ENCODE results near the gene ALG11. TPM values are rescaled to one million over a fixed set of nuclear protein-coding genes. Genes with fewer than 3 reads are reported as not detected.

Gene ALG11
- total and polyA plus RNA-seq, 2 donors (not counting 1 experiment from before 2014, with no cell fraction given) = 3.2 to 38.8 TPM

- H3K27ac ChIP-seq (ENCODE audit: low read length in 2 of 2) = no peak within 1 kb of the TSS
- Mint-ChIP-seq H3K4me1 (peaks cover 12% of the 10 kb centered on the region), H3K27me3 (no peaks in the 10 kb centered on the region), H3K27ac (no peak within 1 kb of the TSS), H3K4me3 (no peak within 1 kb of the TSS), H3K9me3 (ENCODE audit: insufficient read depth) (no peaks in the 10 kb centered on the region)
- no peak within 1 kb of the TSS for H2AFZ ChIP-seq (ENCODE audit: insufficient read depth, low read depth, low read length, poor library complexity, severe bottlenecking)
- TF ChIP-seq CTCF (IDR thresholded peaks at IDR 0.05) (no peak), EZH2 (IDR thresholded peaks at IDR 0.05; ENCODE audit: borderline replicate concordance, insufficient read depth, low read depth, low read length, poor library complexity, severe bottlenecking) (no peak)
- intact Hi-C loops (cut with micrococcal nuclease) = no loop called here
- no peaks in the 10 kb centered on the region for H3K27me3 ChIP-seq (replicated peaks in 1 of 4; ENCODE audit: control extremely low read depth in 1 of 4, control insufficient read depth in 3 of 4, insufficient read depth in 4 of 4, low read length in 3 of 4)
- CTCF ChIA-PET = no interaction called here
- 100% methylated on average over 3 of the region's 3 CpGs for WGBS (ENCODE audit: insufficient coverage)
- no peak within 1 kb of the TSS for H3K4me3 ChIP-seq (ENCODE audit: control extremely low read depth in 1 of 5, extremely low read depth in 1 of 5, insufficient read depth in 1 of 5, low read depth in 2 of 5, low read length in 4 of 5)
- no peak within 1 kb of the TSS for H3K9ac ChIP-seq (ENCODE audit: low read length)
- H3K4me1 ChIP-seq (ENCODE audit: control insufficient read depth in 2 of 2, insufficient read depth in 2 of 2, low read length in 2 of 2) = no peaks in the 10 kb centered on the region
- H3K9me3 ChIP-seq (ENCODE audit: control extremely low read depth in 1 of 3, control insufficient read depth in 2 of 3, insufficient read depth in 1 of 3, low read length in 2 of 3) = no peaks in the 10 kb centered on the region
- no peak within 1 kb of the TSS for H3K4me2 ChIP-seq (replicated peaks; ENCODE audit: low read depth, low read length, poor library complexity, severe bottlenecking)
- no peak for DNase-seq
- POLR2A ChIA-PET = no interaction called here
- H3K36me3 ChIP-seq (replicated peaks in 1 of 2; ENCODE audit: control extremely low read depth in 1 of 2, control insufficient read depth in 1 of 2, extremely low read depth in 1 of 2, insufficient read depth in 2 of 2, low read length in 1 of 2) = peaks cover 3 to 61% of the 10 kb centered on the region in 2 experiments
- ATAC-seq (ENCODE audit: low read depth) = no peak
- H4K20me1 ChIP-seq (ENCODE audit: control insufficient read depth, insufficient read depth, low read length, poor library complexity, severe bottlenecking) = peaks cover 18% of the 10 kb centered on the region
- H3K79me2 ChIP-seq (ENCODE audit: control insufficient read depth, insufficient read depth, low read length) = peaks cover 35% of the 10 kb centered on the region
These were observed 12.3 kb downstream of the ALG11 start, which contains the start of gene UTP14C for GRCh38 chr13:52024481-52024880. Gene UTP14C (plus strand): TSS chr13:52024691. CDS start chr13:52028805, 4,114 bp downstream.

DNA sequence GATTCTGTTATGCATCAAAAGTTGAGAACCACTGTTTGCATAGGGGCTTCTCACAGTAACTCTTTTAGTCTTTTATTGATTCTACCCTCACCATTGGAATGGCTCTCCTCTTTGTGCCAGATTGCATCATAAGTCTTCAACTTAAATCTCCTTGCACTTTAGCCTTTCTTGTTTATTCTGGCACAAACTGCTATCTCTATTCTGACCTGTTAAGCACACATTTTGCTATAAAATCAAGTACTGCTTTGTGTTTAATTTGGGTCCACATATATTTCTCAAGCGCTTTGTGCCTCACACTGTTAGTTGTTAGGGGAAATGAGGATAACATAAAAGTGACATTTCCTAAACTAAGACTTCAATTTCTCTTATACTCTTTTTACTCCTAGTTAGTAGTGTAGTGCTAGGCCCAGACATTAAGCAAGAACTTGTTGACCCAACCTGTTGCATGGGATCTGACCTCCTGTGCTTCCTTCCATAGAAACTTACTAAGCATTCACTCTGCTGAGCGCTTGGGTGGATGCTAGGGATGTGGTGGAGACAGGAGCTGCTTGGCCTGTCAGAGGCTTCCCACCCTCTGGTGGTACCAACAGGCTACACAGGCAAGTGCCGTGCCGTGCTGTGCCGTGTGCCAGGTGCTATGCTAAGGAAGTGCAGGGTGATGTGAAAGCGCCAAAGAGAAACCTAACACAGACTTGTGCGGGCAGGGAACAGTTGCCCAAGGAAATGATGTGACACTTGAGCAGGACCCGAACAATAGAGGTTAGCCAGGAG, 13.5 kb downstream of the ALG11 start:
- Mint-ChIP-seq H3K27me3 (no peaks in the 10 kb centered on the region), H3K9me3 (ENCODE audit: insufficient read depth) (no peaks in the 10 kb centered on the region), H3K4me1 (peaks cover 13% of the 10 kb centered on the region), H3K4me3 (no peak overlapping the region), H3K27ac (no peak overlapping the region)
- no peak overlapping the region for H2AFZ ChIP-seq (ENCODE audit: insufficient read depth, low read depth, low read length, poor library complexity, severe bottlenecking)
- no peak for TF ChIP-seq CTCF (IDR thresholded peaks at IDR 0.05)
- no peak for TF ChIP-seq EZH2 (IDR thresholded peaks at IDR 0.05; ENCODE audit: borderline replicate concordance, insufficient read depth, low read depth, low read length, poor library complexity, severe bottlenecking)
- DNase-seq = no peak
- POLR2A ChIA-PET = no interaction called here
- CTCF ChIA-PET = no interaction called here
- peaks cover 18% of the 10 kb centered on the region for H4K20me1 ChIP-seq (ENCODE audit: control insufficient read depth, insufficient read depth, low read length, poor library complexity, severe bottlenecking)
- no peak overlapping the region for H3K4me2 ChIP-seq (replicated peaks; ENCODE audit: low read depth, low read length, poor library complexity, severe bottlenecking)
- no peak overlapping the region for H3K9ac ChIP-seq (ENCODE audit: low read length)
- no peaks in the 10 kb centered on the region for H3K27me3 ChIP-seq (replicated peaks in 1 of 4; ENCODE audit: control extremely low read depth in 1 of 4, control insufficient read depth in 3 of 4, insufficient read depth in 4 of 4, low read length in 3 of 4)
- no peaks in the 10 kb centered on the region for H3K4me1 ChIP-seq (ENCODE audit: control insufficient read depth in 2 of 2, insufficient read depth in 2 of 2, low read length in 2 of 2)
- no peak for ATAC-seq (ENCODE audit: low read depth)
- H3K4me3 ChIP-seq (ENCODE audit: control extremely low read depth in 1 of 5, extremely low read depth in 1 of 5, insufficient read depth in 1 of 5, low read depth in 2 of 5, low read length in 4 of 5) = no peak overlapping the region
- no peak overlapping the region for H3K27ac ChIP-seq (ENCODE audit: low read length in 2 of 2)
- peaks cover 35% of the 10 kb centered on the region for H3K79me2 ChIP-seq (ENCODE audit: control insufficient read depth, insufficient read depth, low read length)
- no peaks in the 10 kb centered on the region for H3K9me3 ChIP-seq (ENCODE audit: control extremely low read depth in 1 of 3, control insufficient read depth in 2 of 3, insufficient read depth in 1 of 3, low read length in 2 of 3)
- WGBS (ENCODE audit: insufficient coverage) = 98% methylated on average over 6 of the region's 8 CpGs
- H3K36me3 ChIP-seq (replicated peaks in 1 of 2; ENCODE audit: control extremely low read depth in 1 of 2, control insufficient read depth in 1 of 2, extremely low read depth in 1 of 2, insufficient read depth in 2 of 2, low read length in 1 of 2) = peaks cover 3 to 54% of the 10 kb centered on the region in 2 experiments
- intact Hi-C loops (cut with micrococcal nuclease) = no loop called here
